Adipocyte (in vitro differentiated cells): ENCODE results near the gene DEPDC4.
"Not testable (repeated sequence)": the region's sequence is repeated elsewhere in the genome, so short reads cannot be mapped to it uniquely, and the experiment has no call there.

Source experiments
- DNase-seq: peaks from one replicate; pipeline ENCODE4 v3.0.0-alpha.2; 2015; ENCODE audit warnings: low read depth
- H3K27me3 ChIP-seq: replicated peaks from 2 replicates; pipeline ENCODE4 v1.7.0; 2013; ENCODE audit warnings: mild to moderate bottlenecking, low read length, moderate library complexity; ENCODE audit not compliant: control insufficient read depth, insufficient read depth
- H3K36me3 ChIP-seq: 2 replicates; pipeline ENCODE4 v1.7.0; 2013; ENCODE audit warnings: low read length, mild to moderate bottlenecking, moderate library complexity; ENCODE audit not compliant: control insufficient read depth, insufficient read depth, severe bottlenecking
- H3K4me1 ChIP-seq: 2 replicates; pipeline ENCODE4 v1.7.0; 2013; ENCODE audit warnings: mild to moderate bottlenecking, low read length, moderate library complexity; ENCODE audit not compliant: control insufficient read depth, insufficient read depth
- H3K4me3 ChIP-seq: 2 replicates; pipeline ENCODE4 v1.7.0; 2013; ENCODE audit warnings: mild to moderate bottlenecking, low read length, moderate library complexity
- H3K9ac ChIP-seq: 2 replicates; pipeline ENCODE4 v1.7.0; 2013; ENCODE audit warnings: mild to moderate bottlenecking, low read length, moderate library complexity
- H3K9me3 ChIP-seq: 2 replicates; pipeline ENCODE4 v1.7.0; 2013; ENCODE audit warnings: mild to moderate bottlenecking, low read length, moderate library complexity; ENCODE audit not compliant: control insufficient read depth

DEPDC4 gene

GRCh38 chr12:100231873-100232272 is 35.0 kb downstream of the DEPDC4 start:
- not testable (repeated sequence) for H3K9me3 ChIP-seq, H3K27me3 ChIP-seq, H3K9ac ChIP-seq, H3K4me1 ChIP-seq, H3K36me3 ChIP-seq, DNase-seq, H3K4me3 ChIP-seq

GRCh38 chr12:100229876-100230275 is 37.0 kb downstream of the DEPDC4 start:
- H3K36me3 ChIP-seq, result peaks cover 9% of the 10 kb centered on the region
- H3K27me3 ChIP-seq, result no peaks in the 10 kb centered on the region
- H3K9ac ChIP-seq, result no peak overlapping the region
- peaks cover 9% of the 10 kb centered on the region for H3K4me1 ChIP-seq
- peak; percentile 32 for DNase-seq
- H3K9me3 ChIP-seq, result no peaks in the 10 kb centered on the region
- H3K4me3 ChIP-seq, result no peak overlapping the region

GRCh38 chr12:100229036-100229635 is 37.7 kb downstream of the DEPDC4 start:
- no peak for DNase-seq

GRCh38 chr12:100225491-100225890 is 41.4 kb downstream of the DEPDC4 start:
- Histone ChIP-seq H3K9me3 (no peaks in the 10 kb centered on the region), H3K4me3 (no peak overlapping the region), H3K27me3 (no peaks in the 10 kb centered on the region), H3K4me1 (no peaks in the 10 kb centered on the region), H3K9ac (no peak overlapping the region), H3K36me3 (peaks cover 36% of the 10 kb centered on the region)
- no peak for DNase-seq

More at GRCh38 chr12:100229036-100229635, 37.7 kb downstream of the DEPDC4 start:
- no peak overlapping the region for H3K4me3 ChIP-seq
- H3K9me3 ChIP-seq, result no peaks in the 10 kb centered on the region
- H3K4me1 ChIP-seq, result peaks cover 5% of the 10 kb centered on the region
- no peak overlapping the region for H3K9ac ChIP-seq
- H3K36me3 ChIP-seq, result peaks cover 14% of the 10 kb centered on the region
- H3K27me3 ChIP-seq, result no peaks in the 10 kb centered on the region

- not testable (repeated sequence) for H3K27me3 ChIP-seq, DNase-seq, H3K9ac ChIP-seq, H3K4me3 ChIP-seq, H3K9me3 ChIP-seq, H3K4me1 ChIP-seq
- H3K36me3 ChIP-seq, result peaks cover 64% of the 10 kb centered on the region
These were observed 44.7 kb downstream of the DEPDC4 start for GRCh38 chr12:100222173-100222572.

GRCh38 chr12:100221523-100221922 is 45.4 kb downstream of the DEPDC4 start:
- peaks cover 66% of the 10 kb centered on the region for H3K36me3 ChIP-seq
- no peaks in the 10 kb centered on the region for H3K9me3 ChIP-seq
- H3K4me1 ChIP-seq, result no peaks in the 10 kb centered on the region

GRCh38 chr12:100219328-100220109 is 47.4 kb downstream of the DEPDC4 start:
- Histone ChIP-seq H3K36me3 (peaks cover 63% of the 10 kb centered on the region), H3K4me1 (peaks cover 10% of the 10 kb centered on the region), H3K27me3 (no peaks in the 10 kb centered on the region), H3K9me3 (no peaks in the 10 kb centered on the region), H3K4me3 (no peak overlapping the region), H3K9ac (no peak overlapping the region)
- no peak for DNase-seq

More at GRCh38 chr12:100221523-100221922, 45.4 kb downstream of the DEPDC4 start:
- no peaks in the 10 kb centered on the region for H3K27me3 ChIP-seq
- DNase-seq, result no peak
- no peak overlapping the region for H3K9ac ChIP-seq
- H3K4me3 ChIP-seq, result no peak overlapping the region

GRCh38 chr12:100216337-100216736 is 50.5 kb downstream of the DEPDC4 start:
- H3K36me3 ChIP-seq, result peaks cover 67% of the 10 kb centered on the region

GRCh38 chr12:100215209-100215608 is 51.7 kb downstream of the DEPDC4 start:
- no peak for DNase-seq
- Histone ChIP-seq H3K4me1 (peaks cover 12% of the 10 kb centered on the region), H3K27me3 (no peaks in the 10 kb centered on the region), H3K4me3 (peak overlapping the region; percentile 38), H3K9me3 (no peaks in the 10 kb centered on the region), H3K36me3 (peaks cover 68% of the 10 kb centered on the region), H3K9ac (no peak overlapping the region)

More at GRCh38 chr12:100216337-100216736, 50.5 kb downstream of the DEPDC4 start:
- Histone ChIP-seq H3K9ac (no peak overlapping the region), H3K4me1 (peaks cover 12% of the 10 kb centered on the region), H3K27me3 (no peaks in the 10 kb centered on the region), H3K4me3 (no peak overlapping the region), H3K9me3 (no peaks in the 10 kb centered on the region)
- DNase-seq, result no peak

- Histone ChIP-seq H3K27me3 (no peaks in the 10 kb centered on the region), H3K9ac (no peak overlapping the region), H3K4me3 (no peak overlapping the region), H3K4me1 (peaks cover 12% of the 10 kb centered on the region), H3K36me3 (peaks cover 68% of the 10 kb centered on the region), H3K9me3 (no peaks in the 10 kb centered on the region)
- DNase-seq, result no peak
These were observed 52.4 kb downstream of the DEPDC4 start for GRCh38 chr12:100214518-100214917.

GRCh38 chr12:100213016-100213891 is 53.6 kb downstream of the DEPDC4 start:
- peaks cover 12% of the 10 kb centered on the region for H3K4me1 ChIP-seq
- no peaks in the 10 kb centered on the region for H3K9me3 ChIP-seq
- no peaks in the 10 kb centered on the region for H3K27me3 ChIP-seq
- H3K9ac ChIP-seq, result no peak overlapping the region
- peaks cover 68% of the 10 kb centered on the region for H3K36me3 ChIP-seq
- H3K4me3 ChIP-seq, result no peak overlapping the region
- no peak for DNase-seq
